Measurements from ENCODE around the gene FMO4.

DNA sequence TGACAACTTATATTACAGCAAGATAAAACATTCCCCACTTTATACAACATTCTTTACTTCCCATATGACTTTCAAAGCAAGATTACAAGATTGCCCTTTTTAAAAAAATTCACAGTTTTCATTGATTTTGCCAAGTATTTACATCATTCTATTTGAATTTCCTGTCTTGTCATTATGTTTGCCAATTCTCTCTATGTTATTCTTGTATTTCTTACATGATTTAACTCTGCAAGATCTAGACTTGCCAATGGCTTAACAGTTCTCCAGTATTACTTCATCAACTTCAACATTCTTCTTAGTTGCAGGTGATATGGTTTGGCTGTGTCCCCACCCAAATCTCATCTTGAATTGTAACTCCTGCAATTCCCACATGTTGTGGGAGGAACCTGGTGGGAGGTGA is 31.6 kb downstream of the FMO4 start:
- TF ChIP-seq EZH2 (optimal IDR thresholded peaks at IDR 0.05; ENCODE audit: low read depth, low read length) (no peak), CTCF (IDR thresholded peaks at IDR 0.05; ENCODE audit: low read length) (no peak), EZH2phosphoT487 (IDR thresholded peaks at IDR 0.05; ENCODE audit: low read length) (no peak)
